SK-N-SH treated with all-trans-retinoic acid at 6 μM for 48 hours (cell line): Measurements from ENCODE around the gene TSKU.

Source experiments
- ATAC-seq: fragments of 200-7000 bp; cut with Tn5 transposase; 3 replicates; pipeline ENCODE4 v1.9.1; 2020; ENCODE audit warnings: mild to moderate bottlenecking, moderate library complexity
- BACH2 ChIP-seq: fragments of 250-450 bp; sonication (Bioruptor Pico); IDR thresholded peaks from 2 replicates; pipeline ENCODE4 v1.9.0; 2021; ENCODE audit warnings: mild to moderate bottlenecking, borderline replicate concordance
- GLIS3 ChIP-seq: fragments of 250-450 bp; sonication (Bioruptor Pico); IDR thresholded peaks from 2 replicates; pipeline ENCODE4 v1.5.0; 2020; ENCODE audit warnings: mild to moderate bottlenecking, moderate library complexity
- ISL1 ChIP-seq: fragments of 250-450 bp; sonication (Bioruptor Pico); IDR thresholded peaks from 2 replicates; pipeline ENCODE4 v2.1.2; 2022; ENCODE audit warnings: mild to moderate bottlenecking, moderate library complexity
- OSR1 ChIP-seq: fragments of 250-450 bp; sonication (Bioruptor Pico); IDR thresholded peaks from 2 replicates; pipeline ENCODE4 v1.8.0; 2022; ENCODE audit warnings: moderate library complexity, mild to moderate bottlenecking, inconsistent platforms
- PATZ1 ChIP-seq: fragments of 250-450 bp; sonication (Bioruptor Pico); IDR thresholded peaks from 2 replicates; pipeline ENCODE4 v1.8.0; 2020; ENCODE audit warnings: mild to moderate bottlenecking, moderate library complexity, borderline replicate concordance
- POU6F1 ChIP-seq: fragments of 250-450 bp; sonication (Bioruptor Pico); IDR thresholded peaks from 2 replicates; pipeline ENCODE4 v1.8.0; 2021; ENCODE audit warnings: low read depth, mild to moderate bottlenecking, moderate library complexity, borderline replicate concordance
- SNAI2 ChIP-seq: fragments of 250-450 bp; sonication (Bioruptor Pico); IDR thresholded peaks from 2 replicates; pipeline ENCODE4 v1.5.0; 2020; ENCODE audit warnings: mild to moderate bottlenecking, moderate library complexity
- TCF4 ChIP-seq: fragments of 250-450 bp; sonication (Bioruptor Pico); IDR thresholded peaks from 2 replicates; pipeline ENCODE4 v1.8.0; 2021; ENCODE audit warnings: mild to moderate bottlenecking, moderate library complexity, borderline replicate concordance
- TOX ChIP-seq: fragments of 250-450 bp; sonication (Bioruptor Pico); IDR thresholded peaks from 2 replicates; pipeline ENCODE4 v1.8.0; 2021; ENCODE audit warnings: mild to moderate bottlenecking, moderate library complexity, borderline replicate concordance
- ZFP3 ChIP-seq: fragments of 250-450 bp; sonication (Bioruptor Pico); IDR thresholded peaks from 2 replicates; pipeline ENCODE4 v1.5.0; 2020; ENCODE audit warnings: mild to moderate bottlenecking, moderate library complexity
- ZNF70 ChIP-seq: fragments of 450-650 bp; formaldehyde crosslinking; IDR thresholded peaks from 2 replicates; pipeline ENCODE4 v1.5.0; 2020; ENCODE audit warnings: mild to moderate bottlenecking, moderate library complexity
- ZNF8 ChIP-seq: fragments of 450-650 bp; formaldehyde crosslinking; IDR thresholded peaks from 2 replicates; pipeline ENCODE4 v1.5.0; 2020; ENCODE audit warnings: mild to moderate bottlenecking, moderate library complexity
- TF ChIP-seq, protein P1 (sequence below): fragments of 250-450 bp; sonication (Bioruptor Pico); IDR thresholded peaks from 2 replicates; pipeline ENCODE4 v1.5.0; 2020; ENCODE audit warnings: mild to moderate bottlenecking, moderate library complexity
- TF ChIP-seq, protein P2 (sequence below): fragments of 250-450 bp; sonication (Bioruptor Pico); IDR thresholded peaks from 2 replicates; pipeline ENCODE4 v1.5.1; 2020; ENCODE audit warnings: low read depth, mild to moderate bottlenecking, moderate library complexity

TSKU gene

GRCh38 chr11:76781807-76782530 lies 1.2 kb upstream of the TSKU start:
- TF ChIP-seq ZNF70 (CRISPR knock-in tag) (no peak), ZNF8 (no peak), SNAI2 (CRISPR knock-in tag) (no peak), POU6F1 (no peak), ZFP3 (CRISPR knock-in tag) (no peak)
- no peak for ATAC-seq

- peak; percentile 78 for ATAC-seq
- no peak for TF ChIP-seq GLIS3 (CRISPR knock-in tag)
- peak; percentile 85 for TF ChIP-seq TCF4 (CRISPR knock-in tag)
- TF ChIP-seq ZNF8: 0 out of 2 replicates have a peak, but pooled peaks have one; percentile 29
- TF ChIP-seq ZNF70 (CRISPR knock-in tag): no peak
- peak; percentile 34; the same call in 1 of the 2 replicates for TF ChIP-seq PATZ1
Observed at GRCh38 chr11:76782531-76783293, 444 bp upstream of the TSKU start.

DNA sequence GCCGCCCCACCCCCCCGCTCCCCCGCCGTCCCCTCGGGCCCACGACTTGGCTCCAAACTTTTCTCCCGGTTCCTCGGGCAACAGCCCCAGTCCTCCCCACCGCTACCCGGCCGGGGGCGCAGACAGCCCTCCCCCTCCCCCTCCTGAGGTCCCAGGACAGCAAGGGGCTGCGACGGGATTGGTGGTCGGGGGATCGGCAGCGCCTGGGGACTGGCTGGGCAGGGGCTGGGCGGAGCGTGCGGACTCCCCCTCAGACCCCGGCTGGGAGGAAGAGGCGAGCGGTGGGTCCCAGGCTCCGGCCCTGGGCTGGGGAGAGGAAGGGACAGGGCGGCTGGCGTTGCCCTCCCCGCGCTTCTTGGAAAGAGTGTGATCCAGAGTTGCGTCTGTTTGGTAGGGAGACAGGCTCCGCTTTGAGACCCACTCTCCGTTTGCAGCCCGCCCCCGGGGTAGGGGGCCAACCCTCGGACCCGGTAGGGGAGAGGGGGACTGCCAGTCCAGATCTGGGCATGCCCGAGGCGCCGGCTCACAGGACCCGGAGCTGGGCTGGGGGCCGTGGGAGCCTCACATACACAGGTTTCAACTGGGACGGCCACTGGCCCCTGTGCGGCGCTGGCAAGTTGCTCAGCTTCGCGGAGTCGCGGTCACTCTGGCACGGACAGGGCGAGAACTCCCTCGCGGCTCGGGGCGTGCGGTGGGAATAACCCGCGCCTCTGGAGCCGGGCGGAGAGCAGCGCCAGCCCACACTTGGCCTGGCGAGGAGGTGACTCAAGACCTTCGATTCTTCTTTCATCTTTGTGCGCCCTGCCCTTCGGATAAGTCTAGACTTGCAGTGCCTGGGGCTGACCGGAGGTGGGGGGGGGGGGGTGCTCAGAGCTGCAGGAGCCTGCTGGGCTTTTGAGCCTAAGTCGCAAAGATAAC lies 999 bp downstream of the TSKU start:
- ATAC-seq: peak; percentile 56
- TF ChIP-seq TOX (no peak), GLIS3 (CRISPR knock-in tag) (no peak), BACH2 (CRISPR knock-in tag) (no peak), ZFP3 (CRISPR knock-in tag) (no peak), SNAI2 (CRISPR knock-in tag) (no peak), OSR1 (CRISPR knock-in tag) (no peak)
- TF ChIP-seq, protein P1, sequence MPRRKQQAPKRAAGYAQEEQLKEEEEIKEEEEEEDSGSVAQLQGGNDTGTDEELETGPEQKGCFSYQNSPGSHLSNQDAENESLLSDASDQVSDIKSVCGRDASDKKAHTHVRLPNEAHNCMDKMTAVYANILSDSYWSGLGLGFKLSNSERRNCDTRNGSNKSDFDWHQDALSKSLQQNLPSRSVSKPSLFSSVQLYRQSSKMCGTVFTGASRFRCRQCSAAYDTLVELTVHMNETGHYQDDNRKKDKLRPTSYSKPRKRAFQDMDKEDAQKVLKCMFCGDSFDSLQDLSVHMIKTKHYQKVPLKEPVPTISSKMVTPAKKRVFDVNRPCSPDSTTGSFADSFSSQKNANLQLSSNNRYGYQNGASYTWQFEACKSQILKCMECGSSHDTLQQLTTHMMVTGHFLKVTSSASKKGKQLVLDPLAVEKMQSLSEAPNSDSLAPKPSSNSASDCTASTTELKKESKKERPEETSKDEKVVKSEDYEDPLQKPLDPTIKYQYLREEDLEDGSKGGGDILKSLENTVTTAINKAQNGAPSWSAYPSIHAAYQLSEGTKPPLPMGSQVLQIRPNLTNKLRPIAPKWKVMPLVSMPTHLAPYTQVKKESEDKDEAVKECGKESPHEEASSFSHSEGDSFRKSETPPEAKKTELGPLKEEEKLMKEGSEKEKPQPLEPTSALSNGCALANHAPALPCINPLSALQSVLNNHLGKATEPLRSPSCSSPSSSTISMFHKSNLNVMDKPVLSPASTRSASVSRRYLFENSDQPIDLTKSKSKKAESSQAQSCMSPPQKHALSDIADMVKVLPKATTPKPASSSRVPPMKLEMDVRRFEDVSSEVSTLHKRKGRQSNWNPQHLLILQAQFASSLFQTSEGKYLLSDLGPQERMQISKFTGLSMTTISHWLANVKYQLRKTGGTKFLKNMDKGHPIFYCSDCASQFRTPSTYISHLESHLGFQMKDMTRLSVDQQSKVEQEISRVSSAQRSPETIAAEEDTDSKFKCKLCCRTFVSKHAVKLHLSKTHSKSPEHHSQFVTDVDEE (CRISPR knock-in tag): peak; percentile 38; the same call in 1 of the 2 replicates
- TF ChIP-seq, all 23 proteins: peak for 1

- ATAC-seq: no peak
- TF ChIP-seq, protein P2, sequence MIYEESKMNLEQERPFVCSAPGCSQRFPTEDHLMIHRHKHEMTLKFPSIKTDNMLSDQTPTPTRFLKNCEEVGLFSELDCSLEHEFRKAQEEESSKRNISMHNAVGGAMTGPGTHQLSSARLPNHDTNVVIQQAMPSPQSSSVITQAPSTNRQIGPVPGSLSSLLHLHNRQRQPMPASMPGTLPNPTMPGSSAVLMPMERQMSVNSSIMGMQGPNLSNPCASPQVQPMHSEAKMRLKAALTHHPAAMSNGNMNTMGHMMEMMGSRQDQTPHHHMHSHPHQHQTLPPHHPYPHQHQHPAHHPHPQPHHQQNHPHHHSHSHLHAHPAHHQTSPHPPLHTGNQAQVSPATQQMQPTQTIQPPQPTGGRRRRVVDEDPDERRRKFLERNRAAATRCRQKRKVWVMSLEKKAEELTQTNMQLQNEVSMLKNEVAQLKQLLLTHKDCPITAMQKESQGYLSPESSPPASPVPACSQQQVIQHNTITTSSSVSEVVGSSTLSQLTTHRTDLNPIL: no peak
- no peak for TF ChIP-seq ISL1 (CRISPR knock-in tag)
- TF ChIP-seq, protein P1 (CRISPR knock-in tag): no peak
Observed at GRCh38 chr11:76785513-76785912, 2.4 kb downstream of the TSKU start.
